Panc1 (cell line): ENCODE data around the gene GMDS. TPM values are rescaled to one million over a fixed set of nuclear protein-coding genes. Genes with fewer than 3 reads are reported as not detected.

Source experiments
- ATAC-seq: fragments of 200-7000 bp; cut with Tn5 transposase; 2 replicates; pipeline ENCODE4 v1.9.1; 2020; ENCODE audit warnings: mild to moderate bottlenecking, moderate library complexity
- BruUV-seq: library from RNA; stranded (reverse); fragments of 400-500 nt; replicated peaks from 2 replicates; lab custom pipeline; 2021; lab: Mats Ljungman, UMichigan
- CTCF ChIA-PET: fragments of 300-600 bp; sonication (Branson Sonifier 250); formaldehyde crosslinking; loops from one replicate; lab custom pipeline; 2022; ENCODE audit warnings: antibody characterized with exemption; lab: Charles Lee
- POLR2A ChIA-PET: fragments of 300-600 bp; sonication (Branson Sonifier 250); formaldehyde crosslinking; loops from one replicate; lab custom pipeline; 2022; ENCODE audit warnings: antibody characterized with exemption; lab: Charles Lee
- DNase-seq: peaks from one replicate; pipeline ENCODE4 v3.0.0-alpha.2; 2010; ENCODE audit warnings: low read depth, low spot score
- H3K27ac ChIP-seq: 2 replicates; pipeline ENCODE4 v1.5.1; 2011; ENCODE audit warnings: mild to moderate bottlenecking, low read length, inconsistent platforms
- H3K27me3 ChIP-seq: fragments of 200-500 bp; sonication (Bioruptor generic); 2 replicates; pipeline ENCODE4 v1.6.0; 2014; ENCODE audit warnings: low read length, inconsistent platforms; ENCODE audit not compliant: control insufficient read depth, insufficient read depth
- H3K36me3 ChIP-seq: fragments of 200-500 bp; sonication (Bioruptor generic); 2 replicates; pipeline ENCODE4 v1.5.1; 2014; ENCODE audit warnings: inconsistent platforms, mild to moderate bottlenecking, low read length, moderate library complexity; ENCODE audit not compliant: control insufficient read depth, insufficient read depth
- H3K4me1 ChIP-seq: 2 replicates; pipeline ENCODE4 v1.5.1; 2011; ENCODE audit warnings: inconsistent platforms, mild to moderate bottlenecking, low read length, moderate library complexity; ENCODE audit not compliant: control insufficient read depth, insufficient read depth
- H3K4me3 ChIP-seq, 2 experiments: 2 replicates each; pipeline ENCODE4 v1.5.1; 2011 to 2012; ENCODE audit warnings: low read depth in 2 of 2, low read length in 2 of 2, mild to moderate bottlenecking in 2 of 2, inconsistent platforms in 1 of 2, moderate library complexity in 1 of 2
- H3K9me3 ChIP-seq: fragments of 200-500 bp; sonication (Bioruptor generic); 2 replicates; pipeline ENCODE4 v1.5.1; 2014; ENCODE audit warnings: low read depth, mild to moderate bottlenecking, inconsistent platforms, low read length, moderate library complexity; ENCODE audit not compliant: control insufficient read depth, insufficient read depth
- CTCF ChIP-seq: fragments of 450-650 bp; IDR thresholded peaks from 2 replicates; pipeline ENCODE4 v1.5.1; 2017; ENCODE audit warnings: mild to moderate bottlenecking
- POLR2AphosphoS5 ChIP-seq: IDR thresholded peaks from 2 replicates; pipeline ENCODE4 v1.6.1; 2012; ENCODE audit warnings: mild to moderate bottlenecking, low read depth, low read length, moderate library complexity
- REST ChIP-seq, 2 experiments: IDR thresholded peaks; 2 replicates each; pipeline ENCODE4 v1.6.1; 2011 to 2012; ENCODE audit warnings: low read depth in 2 of 2, control low read depth in 1 of 2, low read length in 1 of 2, mild to moderate bottlenecking in 1 of 2, moderate library complexity in 1 of 2; ENCODE audit not compliant: insufficient read depth in 1 of 2
- SIN3A ChIP-seq: IDR thresholded peaks from 2 replicates; pipeline ENCODE4 v1.6.1; 2012; ENCODE audit warnings: low read depth, mild to moderate bottlenecking, low read length, moderate library complexity, borderline replicate concordance; ENCODE audit not compliant: insufficient read depth
- TCF7L2 ChIP-seq: IDR thresholded peaks from 2 replicates; pipeline ENCODE4 v1.6.1; 2011; ENCODE audit warnings: mild to moderate bottlenecking, low read depth, low read length, inconsistent platforms
- in situ Hi-C: cut with HindIII; loops from 2 replicates; pipeline ENCODE4 v1.10.0; 2016; ENCODE audit warnings: low sequenced_read_pairs, low pct_unique_long_range_greater_than_20kb
- intact Hi-C: fragments of 100-400 bp; cut with micrococcal nuclease; formaldehyde crosslinking; loops from one replicate; pipeline ENCODE4 v1.10.0; 2022; ENCODE audit not compliant: unreplicated experiment
- total RNA-seq: library from RNA; stranded (reverse); gene quantifications from one replicate; pipeline ENCODE4 v1.2.1, GENCODE V29; 2021; ENCODE audit not compliant: unreplicated experiment

GMDS gene
- total RNA-seq, 1 experiment from 2014 or later = 9.8 TPM

DNA sequence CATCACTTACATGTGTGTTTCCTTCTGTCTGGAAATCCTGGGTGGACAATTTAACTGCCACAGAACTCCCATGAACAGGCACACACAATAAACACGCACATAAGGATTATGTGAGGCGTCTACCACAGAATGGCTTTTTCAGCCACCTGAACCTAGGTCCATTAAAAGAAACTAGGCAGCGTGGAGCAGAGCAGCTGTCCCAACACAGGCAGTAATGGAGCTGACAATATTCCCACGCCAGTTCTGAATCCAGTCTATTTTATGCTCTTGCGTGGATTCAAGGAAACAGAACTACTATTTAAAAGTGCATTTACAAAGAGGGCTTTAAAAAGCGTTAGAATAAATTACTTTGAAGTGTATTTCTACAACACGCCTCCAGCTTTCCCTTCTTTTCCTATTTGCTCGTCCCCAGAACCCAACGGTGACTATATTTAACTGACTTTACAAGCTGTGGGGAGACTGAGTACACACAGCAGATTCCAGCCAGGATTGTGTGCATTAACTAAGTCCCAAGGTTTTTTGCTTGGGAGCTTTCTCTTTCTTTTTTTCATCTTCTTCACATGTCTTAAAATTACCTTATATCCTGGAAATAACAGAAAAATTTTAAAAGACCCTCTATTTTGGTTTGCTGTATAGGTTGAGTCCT lies 95.9 kb downstream of the GMDS start:
- intact Hi-C loops (no loop called here), in situ Hi-C loops (no loop called here)
- TF ChIP-seq POLR2AphosphoS5 = no peak
- no peak for TF ChIP-seq CTCF
- no peak for TF ChIP-seq TCF7L2
- no peak for TF ChIP-seq REST (IDR thresholded peaks at IDR 0.05; ENCODE audit: insufficient read depth in 1 of 2, low read depth in 2 of 2, low read length in 1 of 2)
- TF ChIP-seq SIN3A = no peak
- no TSS peak for BruUV-seq
- no peak overlapping the region for H3K4me3 ChIP-seq
- no peaks in the 10 kb centered on the region; the same call in 1 of the 2 replicates for H3K27me3 ChIP-seq
- no peaks in the 10 kb centered on the region for H3K4me1 ChIP-seq
- DNase-seq (no peak), ATAC-seq (no peak)
- no peaks in the 10 kb centered on the region for H3K36me3 ChIP-seq
- CTCF ChIA-PET = no interaction called here
- no peaks in the 10 kb centered on the region for H3K9me3 ChIP-seq
- POLR2A ChIA-PET = no interaction called here
- no peak overlapping the region for H3K27ac ChIP-seq

DNA sequence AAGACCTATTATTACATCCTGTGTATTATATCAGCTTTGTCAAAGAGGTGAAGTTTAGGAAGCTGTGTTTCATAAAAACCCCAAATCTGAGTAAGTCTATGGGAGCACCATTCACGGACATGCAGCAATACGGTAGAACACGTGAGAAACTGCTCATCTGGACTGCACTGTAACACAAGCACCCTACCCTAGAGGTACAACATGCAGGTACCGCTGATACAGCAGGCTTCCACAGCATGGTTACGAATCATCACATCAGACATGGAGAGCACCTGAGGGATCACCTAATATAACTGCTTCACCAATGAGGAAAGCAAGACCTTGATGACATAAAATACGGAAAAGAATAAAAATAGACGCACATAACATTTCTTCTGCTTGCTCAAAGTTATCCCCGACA lies 96.7 kb downstream of the GMDS start:
- ChIA-PET POLR2A (no interaction called here), CTCF (no interaction called here)
- Histone ChIP-seq H3K9me3 (no peaks in the 10 kb centered on the region), H3K4me1 (no peaks in the 10 kb centered on the region), H3K4me3 (no peak overlapping the region), H3K27ac (no peak overlapping the region), H3K36me3 (no peaks in the 10 kb centered on the region), H3K27me3 (no peaks in the 10 kb centered on the region; the same call in 1 of the 2 replicates)
- DNase-seq (no peak), ATAC-seq (no peak)
- in situ Hi-C loops = no loop called here
- intact Hi-C loops = no loop called here
- no peak for TF ChIP-seq CTCF
- no peak for TF ChIP-seq TCF7L2
- TF ChIP-seq REST (IDR thresholded peaks at IDR 0.05; ENCODE audit: insufficient read depth in 1 of 2, low read depth in 2 of 2, low read length in 1 of 2) = no peak
- TF ChIP-seq SIN3A = no peak
- no peak for TF ChIP-seq POLR2AphosphoS5
- BruUV-seq = no TSS peak
